Dermis blood vessel endothelial cell (primary cell): ENCODE measurements around the gene LDAF1. TPM values are rescaled to one million over a fixed set of nuclear protein-coding genes. Genes with fewer than 3 reads are reported as not detected.
"Not testable (repeated sequence)": the region's sequence is repeated elsewhere in the genome, so short reads cannot be mapped to it uniquely, and the experiment has no call there.

Source experiments
- DNase-seq: peaks from one replicate; pipeline ENCODE4 v3.0.0; 2010
- total RNA-seq: library from RNA; depleted of rRNA; stranded (reverse); fragments of >200 nt; gene quantifications from 2 replicates; pipeline ENCODE4 v1.2.3, GENCODE V29; 2014

LDAF1 gene
- total RNA-seq, 1 donor from 2014 or later, result 49.7 TPM

DNA sequence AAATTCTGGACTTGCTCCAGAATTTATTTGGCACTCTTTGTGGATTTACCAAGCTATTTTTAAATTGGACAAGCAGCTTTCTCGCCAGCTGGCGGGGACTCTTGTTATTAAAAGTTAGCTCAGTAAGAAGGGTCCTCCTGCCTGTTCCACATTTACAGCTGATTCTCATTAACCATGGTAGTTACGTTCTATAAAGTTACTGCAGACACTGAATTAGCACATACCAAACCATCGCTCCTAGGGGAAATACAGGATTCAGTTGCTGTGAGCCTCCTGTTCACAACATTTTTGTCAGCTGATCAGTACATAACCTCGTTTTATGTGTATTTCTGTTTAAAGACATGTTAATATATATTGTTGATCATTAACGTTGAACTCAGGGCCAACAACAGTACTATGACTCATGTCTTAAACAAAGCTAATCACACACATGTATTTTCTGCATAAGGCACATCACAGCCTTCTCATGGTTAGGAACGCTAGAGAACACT is 4.2 kb downstream of the LDAF1 start:
- no peak for DNase-seq

DNA sequence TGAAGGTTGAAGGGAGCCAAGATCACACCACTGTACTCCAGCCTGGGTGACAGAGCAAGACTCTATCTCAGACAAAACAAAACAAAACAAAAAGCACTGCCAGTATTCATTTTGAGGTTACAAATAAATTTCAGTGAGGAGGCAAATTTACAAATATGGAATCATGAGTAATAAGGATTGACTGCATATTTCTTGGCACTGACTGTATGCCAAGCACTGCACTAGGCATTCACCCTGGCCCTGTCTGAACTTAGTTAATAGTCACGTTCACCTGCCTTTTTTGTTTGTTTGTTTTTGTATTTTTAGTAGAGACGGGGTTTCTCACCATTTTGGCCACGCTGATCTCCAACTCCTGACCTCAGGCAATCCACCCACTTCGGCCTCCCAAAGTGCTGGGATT is 5.1 kb downstream of the LDAF1 start:
- DNase-seq, result no peak

DNA sequence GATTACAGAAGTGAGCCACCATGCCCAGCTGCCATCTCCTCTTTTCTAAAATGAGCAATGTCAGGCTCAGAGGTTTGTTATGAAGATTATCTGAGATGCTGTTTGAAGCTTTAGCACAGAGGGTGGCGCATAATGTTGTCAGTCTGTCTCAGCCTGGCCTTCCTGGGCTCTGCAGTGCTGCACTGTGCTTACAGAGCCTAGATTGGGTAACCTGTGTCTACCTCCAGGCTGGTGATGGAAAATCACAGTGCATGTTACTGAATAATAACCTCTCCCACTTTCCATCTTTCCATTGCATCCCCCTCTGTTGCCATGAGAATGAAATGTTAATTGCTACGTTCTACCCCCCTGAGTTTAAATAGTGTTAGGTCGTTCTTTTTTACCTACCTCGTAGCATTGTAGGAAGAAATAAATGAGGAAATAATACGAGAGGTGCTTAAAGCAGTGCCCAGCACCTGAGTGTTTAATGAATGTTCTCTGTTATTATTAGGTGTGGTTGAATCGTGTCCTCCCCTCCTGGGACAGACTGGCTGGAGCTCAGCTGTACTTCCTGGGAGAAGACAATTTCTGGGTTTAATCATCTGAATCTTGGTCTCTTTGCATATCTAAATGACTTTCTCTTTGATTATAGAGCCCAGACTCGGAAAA is 6.2 kb downstream of the LDAF1 start:
- no peak for DNase-seq

DNA sequence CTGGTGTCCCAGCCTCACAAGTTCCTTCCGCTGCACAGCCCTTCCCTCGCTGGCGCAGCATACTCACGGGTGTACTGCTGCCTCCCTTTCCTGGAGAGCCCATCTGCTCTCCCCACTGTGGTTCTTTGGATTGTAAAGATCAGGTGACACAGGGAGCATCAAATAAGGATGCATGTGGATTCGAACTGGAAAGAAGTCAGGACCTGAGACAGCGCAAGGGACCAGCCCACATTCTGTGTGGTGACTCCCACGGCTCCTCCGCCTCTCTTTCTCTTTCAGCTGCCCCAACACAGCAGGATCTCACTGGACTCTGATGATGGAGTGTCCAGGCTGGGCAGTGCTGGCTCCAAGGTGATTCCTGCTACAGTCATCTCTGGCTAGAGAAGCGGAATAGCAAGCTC is 8.1 kb downstream of the LDAF1 start:
- no peak for DNase-seq

DNA sequence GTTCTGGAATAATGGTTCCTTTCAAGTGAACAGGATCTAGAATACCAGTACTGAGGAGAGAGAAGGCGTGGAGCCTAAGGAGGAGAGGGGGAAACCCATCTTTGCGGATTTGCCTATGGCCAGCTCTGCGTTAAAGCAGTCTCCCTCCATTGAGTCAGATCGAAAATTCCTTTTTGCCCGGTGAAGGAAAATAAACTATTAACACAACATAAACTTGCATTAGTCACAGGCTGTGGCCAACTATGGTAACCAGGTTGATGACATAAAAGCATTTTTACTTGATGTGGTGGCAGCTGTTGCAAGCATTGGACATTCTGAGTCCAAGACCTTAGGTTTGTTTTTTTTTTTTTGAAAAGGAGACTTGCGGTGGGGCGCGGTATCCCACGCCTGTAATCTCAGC is 8.9 kb downstream of the LDAF1 start:
- DNase-seq, result no peak

DNA sequence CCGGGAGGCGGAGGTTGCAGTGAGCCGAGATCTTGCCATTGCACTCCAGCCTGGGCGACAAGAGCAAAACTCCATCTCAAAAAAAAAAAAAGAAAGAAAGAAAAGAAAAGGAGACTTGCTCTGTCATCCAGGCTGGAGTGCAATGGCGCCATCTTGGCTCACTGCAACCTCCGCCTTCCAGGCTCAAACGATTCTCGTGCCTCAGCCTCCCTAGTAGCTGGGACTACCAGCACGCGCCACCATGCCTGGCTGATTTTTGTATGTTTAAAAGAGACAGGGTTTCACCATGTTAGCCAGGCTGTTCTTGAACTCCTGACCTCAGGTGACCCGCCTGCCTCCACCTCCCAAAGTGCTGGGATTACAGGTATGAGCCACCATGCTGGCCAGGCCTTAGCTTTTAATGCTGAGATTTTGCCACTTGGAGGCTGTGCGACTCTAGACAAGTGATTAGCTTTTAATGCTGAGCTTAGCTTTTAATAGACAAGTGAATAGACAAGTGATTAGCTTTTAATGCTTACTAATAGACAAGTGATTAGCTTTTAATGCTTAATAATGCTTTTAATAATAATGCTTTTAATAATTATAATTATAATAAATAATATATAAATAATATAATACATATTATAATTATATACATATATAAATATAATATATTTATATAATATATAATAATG is 9.6 kb downstream of the LDAF1 start:
- no peak for DNase-seq

DNA sequence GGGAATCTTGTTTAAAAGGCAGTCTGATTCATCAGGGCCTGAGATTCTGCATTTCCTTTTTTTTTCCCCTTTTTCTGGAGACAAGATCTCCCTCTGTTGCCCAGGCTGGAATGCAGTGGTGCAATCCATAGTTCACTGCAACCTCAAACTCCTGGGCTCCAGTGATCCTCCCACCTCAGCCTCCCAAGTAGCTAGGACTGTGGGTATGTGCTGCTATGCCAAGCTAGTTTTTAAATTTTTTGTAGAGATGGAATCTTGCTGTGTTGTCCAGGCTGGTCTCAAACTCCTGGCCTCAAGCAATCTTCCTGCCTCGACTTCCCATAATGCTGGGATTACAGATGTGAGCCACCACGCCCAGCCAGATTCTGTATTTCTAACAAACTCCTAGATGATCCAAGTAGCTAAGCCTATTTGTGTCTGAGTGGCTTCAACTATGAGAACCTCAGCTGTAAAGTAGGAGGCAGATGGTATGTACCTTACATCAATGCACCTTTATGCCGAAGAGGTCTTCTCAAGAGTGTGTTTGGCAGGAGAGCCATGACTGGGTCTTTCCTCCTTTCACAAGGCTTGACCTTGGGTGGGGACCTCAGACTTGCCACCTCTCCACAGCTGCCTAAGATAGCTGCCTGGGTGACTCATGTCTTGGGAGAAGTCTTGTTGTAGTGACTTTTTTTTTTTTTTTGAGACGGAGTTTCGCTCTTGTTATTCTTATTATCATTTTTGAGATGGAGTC is 10.9 kb downstream of the LDAF1 start:
- no peak for DNase-seq

DNA sequence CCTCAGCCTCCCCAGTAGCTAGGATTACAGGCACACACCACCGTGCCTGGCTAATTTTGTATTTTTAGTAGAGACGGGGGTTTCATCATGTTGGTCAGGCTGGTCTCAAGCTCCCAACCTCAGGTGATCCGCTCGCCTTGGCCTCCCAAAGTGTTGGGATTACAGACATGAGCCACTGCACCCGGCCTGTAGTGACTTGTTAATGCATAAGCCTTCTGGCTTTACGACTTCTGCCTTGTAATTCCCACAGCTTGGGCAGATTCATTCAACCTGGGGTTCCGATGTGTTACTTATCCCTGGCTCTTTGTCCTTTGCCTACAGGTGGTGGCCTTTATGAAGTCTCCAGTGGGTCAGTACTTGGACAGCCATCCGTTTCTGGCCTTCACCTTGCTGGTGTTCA is 11.6 kb downstream of the LDAF1 start:
- not testable (repeated sequence) for DNase-seq

DNA sequence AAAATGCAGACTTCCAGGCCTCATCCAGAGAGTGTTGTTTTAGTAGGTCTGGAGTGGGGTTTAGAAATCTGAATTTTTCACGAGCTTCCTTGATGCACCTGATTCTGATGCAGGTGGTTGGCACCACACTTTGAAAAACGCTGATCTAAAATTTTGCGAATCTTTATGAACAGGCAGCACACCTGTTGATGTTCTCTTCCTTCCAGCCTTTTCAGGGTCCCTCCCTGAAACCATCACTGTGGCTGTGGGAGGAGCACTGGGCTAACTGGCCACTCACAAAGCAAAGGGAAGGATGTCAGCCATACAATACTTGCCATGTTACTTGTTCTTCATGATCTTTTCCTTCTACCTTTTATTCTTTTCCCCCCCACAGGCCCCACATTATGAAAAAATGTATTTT is 14.2 kb downstream of the LDAF1 start:
- DNase-seq, result no peak

DNA sequence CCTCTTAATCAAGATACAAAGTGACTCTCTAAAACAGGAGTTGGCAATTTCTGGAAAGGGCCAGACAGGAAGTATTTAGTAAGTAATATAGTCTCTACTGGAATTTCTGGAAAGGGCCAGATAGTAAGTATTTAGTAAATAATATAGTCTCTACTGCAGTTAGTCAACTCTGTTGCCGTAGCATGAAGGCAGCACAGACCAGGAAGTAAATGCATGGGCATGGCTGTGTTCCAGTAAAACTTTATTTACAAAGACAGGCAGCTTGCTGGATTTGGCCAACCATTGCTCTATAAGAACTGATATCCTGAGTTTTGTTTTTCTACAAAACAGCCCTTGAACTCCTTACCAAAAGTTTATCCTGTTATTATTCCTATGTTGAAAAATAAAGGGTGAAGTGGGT is 16.9 kb downstream of the LDAF1 start:
- no peak for DNase-seq

DNA sequence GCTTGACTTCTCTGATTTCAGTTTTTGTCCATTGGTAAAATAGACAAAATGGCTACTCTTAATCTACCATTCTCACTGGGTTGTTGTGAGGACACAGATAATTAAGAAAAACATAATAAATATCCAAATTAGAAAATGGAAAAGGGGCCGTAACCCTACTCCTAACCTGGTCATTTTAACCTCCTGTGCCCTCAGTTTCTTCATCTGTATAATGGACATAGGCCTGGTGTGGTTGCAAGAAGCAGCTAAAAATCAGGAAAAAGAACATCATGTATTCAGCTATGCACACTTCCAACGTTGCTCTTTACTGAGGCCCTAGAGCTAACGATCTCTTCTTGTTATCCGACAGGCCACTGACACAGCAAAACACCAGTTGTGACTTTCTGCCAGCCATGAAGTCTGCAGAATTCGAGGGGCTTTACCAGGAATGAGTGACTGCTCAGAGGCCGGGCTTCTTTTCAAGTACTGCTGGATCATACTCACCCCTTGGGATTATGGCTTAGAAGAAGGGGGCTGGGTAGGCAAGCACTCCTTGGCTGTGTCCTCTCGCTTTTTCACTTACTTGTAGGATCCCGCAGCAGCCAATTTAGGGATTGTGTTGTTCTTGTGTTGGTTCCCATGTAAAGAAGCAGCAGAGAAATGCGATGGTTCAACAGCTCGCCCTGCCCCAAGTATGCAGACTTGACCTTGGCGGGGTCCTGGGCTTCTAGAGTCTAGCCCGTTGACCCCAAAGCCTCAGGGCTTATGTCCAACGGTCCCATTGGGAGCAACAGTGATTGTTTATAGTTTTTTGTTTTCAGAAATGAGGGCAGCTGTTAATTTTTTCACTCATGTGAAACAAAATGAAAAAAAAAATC is 20.9 kb downstream of the LDAF1 start:
- DNase-seq, result no peak

DNA sequence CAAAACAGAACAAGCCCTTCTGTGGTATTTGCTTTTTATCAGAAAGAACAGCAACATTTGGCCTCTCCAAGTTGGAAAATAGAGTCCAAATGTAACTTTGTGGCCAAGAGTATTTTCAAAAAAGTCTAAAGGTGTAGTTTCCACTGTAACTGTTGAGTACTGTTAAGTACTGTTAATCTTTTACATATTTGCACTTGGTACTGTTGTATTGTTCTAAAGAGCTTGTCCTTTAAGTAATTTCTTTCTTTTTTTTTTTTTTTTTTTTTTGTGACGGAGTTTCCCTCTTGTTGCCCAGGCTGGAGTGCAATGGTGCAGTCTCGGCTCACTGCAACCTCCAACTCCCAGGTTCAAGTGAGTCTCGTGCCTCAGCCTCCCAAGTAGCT is 21.5 kb downstream of the LDAF1 start:
- no peak for DNase-seq

DNA sequence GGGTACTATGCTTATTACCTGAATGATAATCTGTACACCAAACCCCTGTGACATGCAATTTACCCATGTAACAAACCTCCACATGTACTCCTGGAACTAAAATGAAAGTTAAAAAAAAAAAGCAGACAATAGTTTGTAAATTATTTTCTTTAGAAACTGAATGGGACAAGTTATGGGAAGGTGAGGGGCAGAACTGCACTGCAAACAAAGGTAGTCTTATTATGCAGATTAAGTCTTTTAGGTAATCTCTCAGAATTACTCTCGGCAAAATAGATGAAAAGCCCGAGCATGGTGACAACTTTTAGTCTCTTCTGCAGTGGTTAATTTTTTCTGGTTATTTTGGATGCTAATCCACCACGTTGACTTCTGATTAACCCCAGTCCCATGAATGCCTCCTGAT is 25.5 kb downstream of the LDAF1 start:
- no peak for DNase-seq

DNA sequence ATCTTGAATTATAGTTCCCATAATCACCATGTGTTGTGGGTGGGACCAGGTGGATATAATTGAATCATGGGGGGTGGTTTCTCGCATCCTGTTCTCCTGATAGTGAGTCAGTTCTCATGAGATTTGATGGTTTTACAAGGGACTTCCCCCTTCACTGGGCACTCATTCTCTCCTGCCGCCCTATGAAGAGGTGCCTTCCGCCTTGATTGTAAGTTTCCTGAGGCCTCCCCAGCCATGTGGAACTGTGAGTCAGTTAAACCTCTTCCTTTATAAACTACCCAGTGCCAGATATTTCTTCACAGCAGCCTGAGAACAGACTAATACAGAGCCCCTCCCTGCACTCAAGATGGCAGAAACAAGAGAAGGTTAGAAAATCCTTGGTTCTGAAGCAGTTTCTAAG is 26.4 kb downstream of the LDAF1 start:
- peak; percentile 7 for DNase-seq

DNA sequence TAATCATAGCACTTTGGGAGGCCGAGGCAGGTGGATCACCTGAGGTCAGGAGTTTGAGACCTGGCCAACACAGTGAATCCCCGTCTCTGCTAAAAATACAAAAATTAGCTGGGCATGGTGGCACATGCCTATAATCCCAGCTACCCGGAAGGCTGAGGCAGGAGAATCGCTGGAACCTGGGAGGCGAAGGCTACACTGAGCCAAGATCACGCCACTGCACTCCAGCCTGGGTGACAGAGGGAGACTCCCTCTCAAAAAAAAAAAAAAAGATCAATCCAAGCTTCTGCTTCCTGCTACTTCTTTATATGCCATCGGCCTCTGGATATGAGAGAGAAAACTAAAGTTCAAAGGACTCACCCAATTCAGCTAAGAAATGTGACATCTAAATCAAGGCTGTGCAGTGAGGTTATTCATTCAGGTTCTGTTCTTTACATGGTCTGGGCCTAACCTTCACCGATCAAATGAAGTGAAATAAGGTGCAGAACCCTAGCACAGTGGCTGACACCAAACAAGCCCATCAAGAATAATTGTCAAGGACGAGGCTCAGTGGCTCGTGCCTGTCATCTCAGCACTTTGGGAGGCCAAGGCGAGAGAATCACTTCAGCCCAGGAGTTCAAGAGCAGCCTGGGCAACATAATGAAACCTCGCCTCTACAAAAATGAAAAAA is 27.3 kb downstream of the LDAF1 start:
- no peak for DNase-seq

DNA sequence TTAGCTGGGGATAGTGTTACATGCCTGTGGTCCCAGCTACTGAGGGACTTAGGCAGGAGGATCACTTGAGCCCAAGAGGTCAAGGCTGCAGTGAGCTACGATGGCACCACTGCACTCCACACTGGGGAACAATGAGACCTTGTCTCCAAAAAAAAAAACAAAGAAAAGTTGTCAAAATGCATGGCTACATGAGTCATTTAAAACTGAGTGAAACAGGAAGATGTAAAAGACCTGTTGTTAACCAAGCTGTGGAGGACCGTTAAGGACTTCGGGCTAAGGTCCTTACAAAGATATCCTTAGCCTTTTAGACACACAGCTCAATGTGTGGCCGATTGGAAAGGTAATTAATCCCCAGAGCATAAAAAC is 27.8 kb downstream of the LDAF1 start:
- DNase-seq, result peak; percentile 19

DNA sequence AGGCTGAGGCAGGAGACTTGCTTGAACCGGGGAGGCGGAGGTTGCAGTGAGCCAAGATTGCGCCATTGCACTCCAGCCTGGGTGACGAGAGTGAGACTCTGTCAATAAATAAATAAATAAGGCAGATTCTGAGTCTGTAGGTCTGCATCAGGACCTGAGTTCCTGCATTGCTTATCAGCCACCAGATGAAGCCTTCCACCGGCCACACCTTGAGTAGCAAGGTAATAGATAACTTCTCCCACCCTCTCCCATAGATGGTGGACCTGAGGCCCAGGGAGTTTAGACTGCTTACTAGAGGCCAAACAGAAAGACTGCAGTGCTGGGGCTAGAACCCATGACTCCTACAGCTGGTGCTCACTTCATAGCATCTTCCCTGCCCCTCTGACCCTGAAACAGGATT is 30.8 kb downstream of the LDAF1 start:
- DNase-seq, result no peak

DNA sequence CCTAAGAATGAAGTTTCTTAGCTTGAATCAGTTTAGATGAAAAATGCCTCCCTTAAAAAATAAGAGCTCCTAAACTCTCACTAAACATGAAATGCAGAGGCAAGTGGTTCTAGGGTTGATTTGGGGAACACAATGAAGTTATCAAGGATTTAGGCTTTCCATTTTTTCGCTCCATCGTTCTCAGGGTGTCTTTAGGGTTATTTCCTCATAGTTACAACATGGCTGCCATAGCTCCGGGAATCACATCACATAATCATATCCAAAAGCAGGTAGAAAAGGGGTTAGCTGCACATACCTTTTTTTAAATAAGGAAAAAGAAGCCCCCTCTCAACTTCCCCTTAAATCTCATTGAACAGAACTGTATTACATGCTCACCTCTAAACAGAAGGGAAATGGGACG is 31.5 kb downstream of the LDAF1 start:
- no peak for DNase-seq

DNA sequence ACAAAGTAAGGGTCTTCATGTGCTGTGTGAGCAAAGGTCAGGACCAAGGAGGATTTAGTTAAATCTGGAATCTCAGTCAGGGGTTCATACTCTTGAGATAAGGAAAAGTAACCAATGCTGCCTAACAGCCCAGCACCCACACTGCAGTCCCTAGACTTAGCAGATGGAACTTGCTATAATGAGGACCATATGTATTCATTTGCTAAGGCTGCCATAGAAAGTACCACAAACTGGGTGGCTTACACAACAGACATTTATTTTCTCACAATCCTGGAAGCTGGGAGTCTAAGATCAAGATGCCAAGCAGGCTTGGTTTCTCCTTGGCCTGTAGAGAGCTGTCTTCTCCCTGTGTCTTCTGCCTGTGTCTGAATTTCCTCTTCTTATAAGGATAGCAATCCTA is 32.1 kb downstream of the LDAF1 start:
- no peak for DNase-seq

DNA sequence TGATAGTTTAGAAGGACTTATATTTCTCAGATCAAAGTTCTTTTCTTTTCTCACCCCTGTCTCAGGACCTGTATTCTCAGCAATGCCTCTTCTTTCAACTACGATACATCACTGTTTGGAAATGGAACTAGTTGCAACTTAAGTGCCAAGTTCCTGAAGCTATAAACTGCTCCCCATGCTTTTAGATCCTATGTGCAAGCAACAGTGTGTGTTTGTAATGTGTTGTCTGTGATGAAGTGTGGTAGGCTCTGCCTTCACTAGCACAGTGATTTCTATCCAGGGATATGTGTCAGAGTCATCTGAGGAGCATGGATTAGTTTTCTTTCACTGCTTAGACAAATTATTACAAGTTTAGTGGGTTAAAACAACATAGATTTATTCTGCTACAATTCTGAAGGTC is 34.5 kb downstream of the LDAF1 start:
- no peak for DNase-seq

DNA sequence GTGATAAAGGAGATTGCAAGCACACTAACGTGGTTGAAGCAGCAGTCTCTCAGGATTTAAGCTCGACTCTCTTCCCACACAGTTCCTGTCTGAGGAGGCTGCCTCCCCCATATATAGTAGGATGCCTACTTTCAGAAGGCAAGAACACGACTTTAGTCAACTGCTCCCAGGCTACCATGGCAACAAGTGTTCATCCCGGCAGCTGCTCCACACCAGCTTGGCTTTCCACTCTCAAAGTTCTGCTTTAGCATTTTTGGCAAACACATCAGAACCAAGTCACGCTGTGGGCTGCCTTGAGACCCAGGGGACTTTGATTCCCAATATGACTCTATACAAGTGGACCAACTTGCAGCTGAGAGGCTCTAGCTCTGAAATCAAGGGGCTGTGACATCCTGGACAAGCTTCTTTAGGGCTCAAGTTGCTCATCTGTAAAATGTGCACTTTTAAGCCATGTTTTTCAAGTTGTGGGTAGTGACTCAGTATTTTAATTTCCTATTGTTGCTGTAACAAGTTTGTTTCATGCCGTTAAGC is 36.4 kb downstream of the LDAF1 start:
- no peak for DNase-seq

DNA sequence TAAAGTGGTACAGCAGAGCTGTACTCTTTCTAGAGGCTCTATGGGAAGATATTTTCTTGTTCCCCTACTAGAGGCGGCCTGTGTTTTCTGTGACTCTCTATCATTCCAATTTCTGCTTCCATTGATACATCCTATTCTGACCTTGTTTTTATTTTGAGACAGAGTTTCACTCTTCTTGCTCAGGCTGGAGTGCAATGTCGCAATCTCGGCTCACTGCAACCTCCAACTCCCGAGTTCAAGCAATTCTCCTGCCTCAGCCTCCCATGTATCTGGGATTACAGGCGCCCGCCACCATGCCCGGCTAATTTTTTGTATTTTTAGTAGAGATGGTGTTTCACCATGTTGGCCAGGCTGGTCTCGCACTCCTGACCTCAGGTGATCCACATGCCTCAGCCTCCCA is 36.9 kb downstream of the LDAF1 start:
- not testable (repeated sequence) for DNase-seq
